GM12872 (cell line): ENCODE results near the gene PDS5A.

Experiments
- TF ChIP-seq, protein P1 (sequence below): IDR thresholded peaks from 3 replicates; pipeline ENCODE4 v1.5.1; 2011; ENCODE audit warnings: low read depth, mild to moderate bottlenecking, low read length, moderate library complexity; ENCODE audit not compliant: insufficient read depth

The PDS5A gene

GRCh38 chr4:39785083-39785482 is 192.6 kb downstream of the PDS5A start:
- TF ChIP-seq, protein P1, sequence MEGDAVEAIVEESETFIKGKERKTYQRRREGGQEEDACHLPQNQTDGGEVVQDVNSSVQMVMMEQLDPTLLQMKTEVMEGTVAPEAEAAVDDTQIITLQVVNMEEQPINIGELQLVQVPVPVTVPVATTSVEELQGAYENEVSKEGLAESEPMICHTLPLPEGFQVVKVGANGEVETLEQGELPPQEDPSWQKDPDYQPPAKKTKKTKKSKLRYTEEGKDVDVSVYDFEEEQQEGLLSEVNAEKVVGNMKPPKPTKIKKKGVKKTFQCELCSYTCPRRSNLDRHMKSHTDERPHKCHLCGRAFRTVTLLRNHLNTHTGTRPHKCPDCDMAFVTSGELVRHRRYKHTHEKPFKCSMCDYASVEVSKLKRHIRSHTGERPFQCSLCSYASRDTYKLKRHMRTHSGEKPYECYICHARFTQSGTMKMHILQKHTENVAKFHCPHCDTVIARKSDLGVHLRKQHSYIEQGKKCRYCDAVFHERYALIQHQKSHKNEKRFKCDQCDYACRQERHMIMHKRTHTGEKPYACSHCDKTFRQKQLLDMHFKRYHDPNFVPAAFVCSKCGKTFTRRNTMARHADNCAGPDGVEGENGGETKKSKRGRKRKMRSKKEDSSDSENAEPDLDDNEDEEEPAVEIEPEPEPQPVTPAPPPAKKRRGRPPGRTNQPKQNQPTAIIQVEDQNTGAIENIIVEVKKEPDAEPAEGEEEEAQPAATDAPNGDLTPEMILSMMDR: no peak
